Measurements from ENCODE around the gene TPM2.

TPM2 gene

DNA sequence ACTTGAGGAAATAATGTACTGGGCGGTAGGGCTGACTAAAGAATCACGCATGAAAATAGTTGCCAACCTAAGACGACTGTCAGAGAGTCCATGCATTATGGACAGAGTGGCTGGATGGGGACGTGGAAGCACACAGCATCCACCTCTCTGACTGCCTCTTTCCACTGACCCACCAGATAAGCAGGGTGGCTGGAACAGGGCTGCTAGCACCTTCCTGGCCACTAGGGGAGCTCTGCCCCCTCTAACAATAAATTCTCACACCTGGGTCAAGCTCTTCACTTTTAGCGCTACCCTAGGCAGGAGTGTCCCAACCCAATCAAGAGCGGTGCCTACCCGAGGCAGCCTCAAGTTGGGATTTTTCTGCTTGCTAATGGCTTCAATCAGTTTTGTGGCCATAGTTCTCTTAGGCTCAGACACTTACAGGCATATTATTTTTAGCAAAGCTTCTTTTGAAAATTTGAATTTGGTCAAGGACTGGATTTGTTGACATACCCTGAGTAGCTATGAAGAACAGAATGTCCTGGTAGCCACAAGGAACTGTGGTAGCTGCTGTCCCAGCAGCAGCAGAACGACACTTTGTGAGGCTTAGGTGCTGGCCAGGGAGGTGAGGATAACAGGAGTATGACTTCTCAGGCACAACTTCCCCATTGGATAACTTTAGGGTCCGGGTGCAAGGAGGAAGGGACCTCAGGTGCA is 6.9 kb upstream of the TPM2 start:
- peak; percentile 28 for DNase-seq (ENCODE audit: low read depth)

GRCh38 chr9:35695943-35696401 is 6.2 kb upstream of the TPM2 start:
- no peak for DNase-seq (ENCODE audit: low read depth)

DNA sequence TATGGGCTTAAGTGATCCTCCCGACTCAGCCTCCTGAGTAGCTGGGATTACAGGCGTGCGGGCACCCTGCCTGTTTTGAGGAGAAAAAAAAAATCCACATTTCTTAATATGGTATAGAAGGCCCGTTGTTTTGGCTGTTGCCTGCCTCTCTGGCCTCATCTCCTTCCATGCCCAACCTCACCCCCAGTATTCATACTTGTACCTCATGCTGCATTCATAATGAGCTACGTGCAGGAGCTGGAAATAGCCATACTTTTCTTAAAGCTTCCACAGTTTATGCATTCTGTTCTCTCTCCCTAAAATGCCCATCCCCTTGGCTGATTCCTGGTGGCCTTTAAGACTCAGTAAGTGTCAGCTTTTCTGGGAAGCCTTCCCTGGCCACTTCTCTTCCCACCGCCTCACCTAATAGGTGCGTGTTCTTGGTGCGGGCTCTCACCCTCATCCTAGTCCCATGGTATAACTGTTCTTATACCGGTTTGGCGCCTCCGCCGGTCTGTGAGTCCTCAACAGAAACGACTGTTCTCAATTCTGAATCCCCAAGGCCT is 2.1 kb upstream of the TPM2 start:
- no peak for DNase-seq (ENCODE audit: low read depth)

GRCh38 chr9:35691334-35691650 is 1.6 kb upstream of the TPM2 start:
- DNase-seq (ENCODE audit: low read depth) = no peak

DNA sequence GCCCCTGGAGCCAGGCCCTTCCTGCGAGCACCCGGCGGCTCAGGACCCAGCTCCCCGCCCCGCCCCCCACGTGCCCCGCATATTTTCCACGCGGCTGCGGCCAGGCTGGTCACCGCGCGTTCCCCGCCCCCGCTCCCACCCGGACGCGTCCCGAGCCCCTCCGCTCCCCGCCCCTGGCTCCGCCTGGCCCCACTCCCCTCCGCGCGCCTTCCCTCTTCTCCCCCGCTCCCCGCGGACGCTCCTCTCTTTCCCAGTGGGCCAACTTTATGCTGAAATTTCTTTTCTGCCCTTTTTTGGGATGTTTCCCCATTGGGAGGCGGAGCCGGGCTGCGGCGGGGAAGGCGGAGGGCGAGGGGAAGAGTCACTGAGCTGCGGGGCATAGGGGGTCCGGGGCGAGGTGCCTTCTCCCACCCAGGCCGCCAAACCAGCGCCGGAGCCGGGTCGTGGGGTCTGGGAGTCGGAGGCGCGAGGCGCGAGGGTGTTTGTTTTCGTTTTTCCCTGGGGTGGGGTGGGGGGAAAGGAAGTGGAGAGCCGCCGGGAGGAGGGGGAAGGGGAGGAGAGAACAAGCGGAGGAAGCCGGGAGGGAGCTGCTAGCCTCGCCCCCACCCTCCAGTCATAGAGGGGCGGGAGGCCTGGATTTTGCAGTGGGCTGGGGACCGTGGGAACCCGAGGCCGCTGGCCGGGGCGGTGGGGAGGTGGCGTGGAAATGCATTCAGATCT is 1.0 kb upstream of the TPM2 start:
- peak; percentile 14 for DNase-seq (ENCODE audit: low read depth)

DNA sequence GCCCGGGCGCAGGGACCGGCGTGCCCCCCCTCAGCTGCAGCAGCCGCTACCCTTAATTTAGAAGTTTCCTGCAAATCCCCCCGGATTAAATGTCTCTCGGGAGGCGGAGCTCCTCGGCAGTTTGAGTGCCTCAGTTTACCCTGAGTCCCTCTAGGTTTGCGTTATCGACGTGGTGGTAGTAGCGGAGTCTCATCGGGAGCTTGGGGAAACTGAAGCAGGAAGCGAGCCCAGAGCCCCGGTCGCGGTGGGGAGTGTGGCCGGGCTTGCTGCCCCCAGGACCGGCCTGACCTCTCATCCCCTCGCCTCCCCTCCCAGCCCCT is 529 bp upstream of the TPM2 start:
- no peak for DNase-seq (ENCODE audit: low read depth)

- DNase-seq (ENCODE audit: low read depth) = no peak
Observed at GRCh38 chr9:35688558-35689541, 875 bp downstream of the TPM2 start.

DNA sequence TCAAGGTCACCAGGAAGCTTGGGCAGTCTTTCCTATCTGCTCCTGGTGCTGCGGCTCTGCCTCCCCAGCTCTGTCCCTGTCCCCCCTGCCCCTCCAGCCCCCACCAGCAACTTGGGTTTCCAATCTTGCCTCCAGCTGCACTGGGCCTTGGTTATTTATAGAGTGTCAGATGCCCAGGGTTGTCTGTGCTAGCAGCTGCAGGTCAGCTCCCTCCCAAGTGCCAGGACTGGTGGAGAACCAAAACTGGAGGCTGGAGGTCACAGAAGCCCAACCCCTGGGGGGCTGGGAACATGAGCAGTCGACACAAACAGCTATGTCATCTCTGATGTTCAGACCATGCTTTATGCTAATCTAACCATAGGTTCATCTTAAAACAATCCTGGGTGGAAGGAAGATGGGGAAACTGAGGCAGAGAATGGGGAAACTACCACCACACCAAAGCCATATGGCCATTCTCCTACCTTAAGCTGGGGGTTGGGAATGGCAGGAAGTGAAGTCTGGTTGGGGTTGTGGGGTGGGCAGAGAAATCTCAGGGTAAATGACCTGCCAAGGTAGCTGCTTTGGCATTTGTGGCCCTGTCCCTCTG is 1.7 kb downstream of the TPM2 start:
- no peak for DNase-seq (ENCODE audit: low read depth)

GRCh38 chr9:35687306-35687705 is 2.4 kb downstream of the TPM2 start:
- DNase-seq (ENCODE audit: low read depth) = no peak

DNA sequence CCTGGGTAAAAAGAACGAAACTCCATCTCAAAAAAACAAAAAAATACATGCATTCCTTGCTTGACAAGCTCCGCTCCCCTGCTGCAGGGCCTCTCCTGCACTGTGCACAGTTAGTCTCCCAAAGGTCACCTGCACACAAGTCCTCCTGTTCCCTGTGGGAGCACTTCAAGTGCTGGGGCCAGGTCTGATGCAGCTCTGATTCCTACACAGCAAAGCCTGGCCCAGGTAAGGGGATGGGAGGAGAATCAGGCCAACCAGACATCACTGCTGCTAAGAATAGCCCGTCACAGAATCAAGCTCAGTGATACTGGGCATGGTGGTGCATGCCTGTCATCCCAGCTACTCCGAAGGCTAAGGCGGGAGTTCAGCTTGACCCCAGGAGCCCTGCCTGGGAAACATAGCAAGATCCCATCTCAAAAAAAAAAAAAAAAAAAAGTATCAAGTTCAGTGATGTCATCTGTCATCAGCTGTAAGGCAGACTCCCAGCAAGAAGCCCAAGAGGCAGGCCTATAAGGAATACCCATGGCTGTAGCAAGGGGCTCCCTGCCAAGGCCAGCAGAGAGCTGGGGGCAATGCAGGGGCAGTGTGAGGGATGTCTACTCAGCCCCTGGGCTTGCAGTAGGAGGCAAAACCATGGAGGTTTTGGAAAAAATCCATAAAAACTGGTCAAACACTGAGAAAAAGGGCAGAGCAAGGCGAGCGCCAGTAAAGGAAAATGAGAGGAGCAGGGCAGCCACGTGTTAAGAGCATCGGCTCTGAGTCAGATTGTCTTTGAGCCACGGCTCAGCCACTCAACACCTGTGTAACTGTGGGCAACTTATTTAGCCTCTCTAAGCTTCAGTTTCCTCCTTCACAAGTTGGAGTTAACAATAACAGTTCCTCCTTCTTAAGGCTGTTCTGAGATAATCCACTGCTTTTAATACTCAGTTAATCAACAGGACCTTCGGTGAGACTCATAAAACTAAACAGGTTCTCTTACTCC is 3.2 kb downstream of the TPM2 start:
- DNase-seq (ENCODE audit: low read depth) = no peak

DNA sequence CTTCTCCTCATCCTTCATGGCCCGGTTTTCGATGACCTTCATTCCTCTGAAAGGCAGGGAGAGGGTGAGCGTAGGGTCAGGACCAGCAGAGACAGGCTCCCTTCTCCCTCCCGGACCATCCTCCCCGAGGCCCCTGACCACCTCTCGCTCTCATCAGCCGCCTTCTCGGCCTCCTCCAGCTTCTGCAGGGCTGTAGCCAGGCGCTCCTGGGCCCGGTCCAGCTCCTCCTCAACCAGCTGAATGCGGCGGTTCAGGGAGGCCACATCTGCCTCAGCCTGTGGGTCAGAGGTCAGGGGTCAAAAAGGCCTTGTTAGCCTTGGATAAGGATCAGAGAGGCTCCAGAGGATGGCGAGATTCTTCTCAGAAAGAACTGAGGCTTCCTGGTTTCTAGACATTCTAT is 4.2 kb downstream of the TPM2 start:
- DNase-seq (ENCODE audit: low read depth) = no peak

GRCh38 chr9:35684921-35685320 is 4.8 kb downstream of the TPM2 start:
- no peak for DNase-seq (ENCODE audit: low read depth)

DNA sequence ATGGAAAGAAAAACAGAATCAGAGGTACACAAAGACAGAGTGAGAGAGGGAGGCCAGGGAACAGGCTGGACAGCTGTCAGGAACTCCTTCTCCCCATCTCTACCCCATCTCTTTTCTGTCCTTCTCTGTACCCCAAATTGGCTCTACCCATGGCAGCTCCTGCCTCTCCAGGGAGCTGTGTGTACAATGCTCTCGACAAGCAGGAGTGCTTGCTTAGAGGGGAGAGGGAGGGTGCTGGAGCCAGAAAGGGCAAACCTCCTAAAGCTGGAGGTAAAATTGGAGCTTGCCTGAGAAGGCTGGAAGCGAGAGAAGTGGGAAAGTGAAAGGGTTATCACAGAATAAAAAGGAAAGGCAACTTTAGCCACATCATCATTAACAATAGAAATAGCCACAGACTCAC is 6.4 kb downstream of the TPM2 start:
- no peak for DNase-seq (ENCODE audit: low read depth)

- no peak for DNase-seq (ENCODE audit: low read depth)
Observed at GRCh38 chr9:35682520-35683315, 7.0 kb downstream of the TPM2 start.

DNA sequence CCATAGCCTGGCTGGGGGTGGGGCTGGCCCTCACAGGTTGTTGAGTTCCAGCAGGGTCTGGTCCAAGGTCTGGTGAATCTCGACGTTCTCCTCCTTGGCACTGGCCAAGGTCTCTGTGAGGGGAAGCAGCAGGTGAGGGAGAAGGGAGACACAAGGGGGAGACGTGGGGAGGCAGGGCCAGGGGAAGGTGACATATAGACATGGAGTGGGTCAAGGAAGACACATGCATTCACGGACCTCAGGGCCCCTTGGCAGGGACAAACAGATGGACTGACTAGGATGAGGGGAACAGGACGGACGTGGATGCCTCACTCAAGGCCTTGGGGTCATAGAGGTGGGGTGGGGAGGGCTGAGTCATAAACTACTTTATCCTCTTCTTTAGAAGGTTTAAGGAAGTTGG is 7.7 kb downstream of the TPM2 start:
- no peak for DNase-seq (ENCODE audit: low read depth)

GRCh38 chr9:35681341-35682002 is 8.3 kb downstream of the TPM2 start:
- no peak for DNase-seq (ENCODE audit: low read depth)

DNA sequence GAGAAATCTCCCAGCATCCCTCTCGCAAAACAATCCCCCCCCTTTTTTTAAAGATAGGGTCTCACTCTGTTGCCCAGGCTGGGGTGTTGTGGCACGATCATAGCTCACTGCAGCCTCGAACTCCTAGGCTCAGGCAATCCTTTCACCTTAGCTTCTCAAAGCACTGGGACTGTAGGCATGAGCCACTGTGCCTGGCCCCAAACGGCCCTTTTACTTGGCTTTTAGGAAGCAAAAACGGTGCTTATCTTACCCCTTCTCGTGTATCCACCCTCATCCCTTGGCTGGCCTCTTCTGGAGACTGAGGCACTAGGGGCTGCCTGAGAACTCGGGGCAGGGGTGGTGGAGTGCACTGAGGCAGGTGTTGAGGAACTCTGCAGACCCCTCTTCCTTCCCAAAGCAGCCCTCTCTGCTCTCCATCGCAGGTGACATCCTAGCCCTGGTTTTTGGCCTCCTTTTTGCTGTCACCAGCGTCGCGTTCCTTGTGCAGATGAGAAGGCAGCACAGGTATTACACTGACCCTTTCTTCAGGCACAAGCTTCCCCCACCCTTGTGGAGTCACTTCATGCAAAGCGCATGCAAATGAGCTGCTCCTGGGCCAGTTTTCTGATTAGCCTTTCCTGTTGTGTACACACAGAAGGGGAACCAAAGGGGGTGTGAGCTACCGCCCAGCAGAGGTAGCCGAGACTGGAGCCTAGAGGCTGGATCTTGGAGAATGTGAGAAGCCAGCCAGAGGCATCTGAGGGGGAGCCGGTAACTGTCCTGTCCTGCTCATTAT is 9.2 kb downstream of the TPM2 start:
- no peak for DNase-seq (ENCODE audit: low read depth)

GRCh38 chr9:35679766-35680330 is 9.9 kb downstream of the TPM2 start:
- DNase-seq (ENCODE audit: low read depth) = no peak
